OCI-LY1 (cell line): Measurements from ENCODE around the gene PRSS56.

Source experiments
- H2AFZ ChIP-seq: fragments of 200-600 bp; sonication (generic), shearing (Covaris generic); 2 replicates; pipeline ENCODE4 v1.6.0; 2014; ENCODE audit warnings: antibody characterized with exemption, mild to moderate bottlenecking, low read length
- H3F3A ChIP-seq: fragments of 200-600 bp; sonication (generic), shearing (Covaris generic); 2 replicates; pipeline ENCODE4 v1.6.0; 2014; ENCODE audit warnings: mild to moderate bottlenecking, antibody characterized with exemption, low read length, moderate library complexity; ENCODE audit not compliant: insufficient read depth
- H3K27ac ChIP-seq: fragments of 200-600 bp; sonication (generic); 2 replicates; pipeline ENCODE4 v1.5.1; 2014; ENCODE audit warnings: low read length, mixed run types, mild to moderate bottlenecking, low read depth; ENCODE audit not compliant: poor library complexity, severe bottlenecking
- H3K27me3 ChIP-seq: fragments of 200-600 bp; sonication (generic); 2 replicates; pipeline ENCODE4 v1.6.0; 2014; ENCODE audit warnings: antibody characterized with exemption, mild to moderate bottlenecking, low read length, moderate library complexity; ENCODE audit not compliant: insufficient read depth
- H3K36me3 ChIP-seq: fragments of 200-600 bp; sonication (generic); 2 replicates; pipeline ENCODE4 v1.6.1; 2014; ENCODE audit warnings: mild to moderate bottlenecking, antibody characterized with exemption, low read length, moderate library complexity, mixed read lengths; ENCODE audit not compliant: insufficient read depth
- H3K4me1 ChIP-seq: fragments of 200-600 bp; sonication (generic); 2 replicates; pipeline ENCODE4 v1.5.1; 2014; ENCODE audit warnings: mild to moderate bottlenecking, low read length, moderate library complexity; ENCODE audit not compliant: insufficient read depth, severe bottlenecking
- H3K4me2 ChIP-seq: fragments of 200-600 bp; sonication (generic), shearing (Covaris generic); 2 replicates; pipeline ENCODE4 v1.6.1; 2014; ENCODE audit warnings: low read length
- H3K4me3 ChIP-seq: fragments of 200-600 bp; sonication (generic); 2 replicates; pipeline ENCODE4 v1.5.1; 2014; ENCODE audit warnings: low read length, low read depth, mild to moderate bottlenecking, mixed read lengths; ENCODE audit not compliant: poor library complexity, severe bottlenecking
- H3K79me2 ChIP-seq: fragments of 200-600 bp; shearing (Covaris generic); 2 replicates; pipeline ENCODE4 v1.6.1; 2016; ENCODE audit warnings: mixed run types, low read length, mixed read lengths; ENCODE audit not compliant: insufficient read depth
- H3K9ac ChIP-seq: fragments of 200-600 bp; sonication (generic), shearing (Covaris generic); 2 replicates; pipeline ENCODE4 v1.6.1; 2014; ENCODE audit warnings: mild to moderate bottlenecking, low read length, mixed read lengths
- H3K9me2 ChIP-seq: fragments of 200-600 bp; sonication (generic), shearing (Covaris generic); 2 replicates; pipeline ENCODE4 v1.6.1; 2014; ENCODE audit warnings: low read depth, mild to moderate bottlenecking, low read length, mixed read lengths
- H3K9me3 ChIP-seq: fragments of 200-600 bp; shearing (Covaris generic); 2 replicates; pipeline ENCODE4 v1.6.1; 2014; ENCODE audit warnings: low read length, mixed read lengths
- H4K20me1 ChIP-seq: fragments of 200-600 bp; sonication (generic), shearing (Covaris generic); 2 replicates; pipeline ENCODE4 v1.6.0; 2016; ENCODE audit warnings: mild to moderate bottlenecking, low read length; ENCODE audit not compliant: insufficient read depth
- EZH2 ChIP-seq: fragments of 200-600 bp; sonication (generic), shearing (Covaris generic); IDR thresholded peaks from 2 replicates; pipeline ENCODE4 v1.8.0; 2017; ENCODE audit warnings: borderline replicate concordance, mixed run types, mild to moderate bottlenecking, antibody characterized with exemption, low read length, moderate library complexity, mixed read lengths
- TF ChIP-seq, protein P1 (sequence below): fragments of 200-600 bp; sonication (generic), shearing (Covaris generic); IDR thresholded peaks from 2 replicates; pipeline ENCODE4 v1.5.1; 2017; ENCODE audit warnings: mild to moderate bottlenecking, antibody characterized with exemption, low read length, moderate library complexity, mixed read lengths

Gene PRSS56

GRCh38 chr2:232533944-232534710, 13.9 kb downstream of the PRSS56 start:
- TF ChIP-seq, protein P1, sequence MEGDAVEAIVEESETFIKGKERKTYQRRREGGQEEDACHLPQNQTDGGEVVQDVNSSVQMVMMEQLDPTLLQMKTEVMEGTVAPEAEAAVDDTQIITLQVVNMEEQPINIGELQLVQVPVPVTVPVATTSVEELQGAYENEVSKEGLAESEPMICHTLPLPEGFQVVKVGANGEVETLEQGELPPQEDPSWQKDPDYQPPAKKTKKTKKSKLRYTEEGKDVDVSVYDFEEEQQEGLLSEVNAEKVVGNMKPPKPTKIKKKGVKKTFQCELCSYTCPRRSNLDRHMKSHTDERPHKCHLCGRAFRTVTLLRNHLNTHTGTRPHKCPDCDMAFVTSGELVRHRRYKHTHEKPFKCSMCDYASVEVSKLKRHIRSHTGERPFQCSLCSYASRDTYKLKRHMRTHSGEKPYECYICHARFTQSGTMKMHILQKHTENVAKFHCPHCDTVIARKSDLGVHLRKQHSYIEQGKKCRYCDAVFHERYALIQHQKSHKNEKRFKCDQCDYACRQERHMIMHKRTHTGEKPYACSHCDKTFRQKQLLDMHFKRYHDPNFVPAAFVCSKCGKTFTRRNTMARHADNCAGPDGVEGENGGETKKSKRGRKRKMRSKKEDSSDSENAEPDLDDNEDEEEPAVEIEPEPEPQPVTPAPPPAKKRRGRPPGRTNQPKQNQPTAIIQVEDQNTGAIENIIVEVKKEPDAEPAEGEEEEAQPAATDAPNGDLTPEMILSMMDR = no peak
- no peak for TF ChIP-seq EZH2
- Histone ChIP-seq H3K4me1 (peaks cover 8% of the 10 kb centered on the region), H3K4me3 (no peak overlapping the region), H3K79me2 (no peaks in the 10 kb centered on the region), H3K9me2 (no peaks in the 10 kb centered on the region), H3K36me3 (no peaks in the 10 kb centered on the region), H3F3A (no peaks in the 10 kb centered on the region), H3K9me3 (no peaks in the 10 kb centered on the region), H2AFZ (no peak overlapping the region), H3K9ac (no peak overlapping the region), H3K27ac (no peak overlapping the region), H4K20me1 (no peaks in the 10 kb centered on the region), H3K4me2 (no peak overlapping the region), H3K27me3 (peaks cover 15% of the 10 kb centered on the region; the same call in 1 of the 2 replicates)

DNA sequence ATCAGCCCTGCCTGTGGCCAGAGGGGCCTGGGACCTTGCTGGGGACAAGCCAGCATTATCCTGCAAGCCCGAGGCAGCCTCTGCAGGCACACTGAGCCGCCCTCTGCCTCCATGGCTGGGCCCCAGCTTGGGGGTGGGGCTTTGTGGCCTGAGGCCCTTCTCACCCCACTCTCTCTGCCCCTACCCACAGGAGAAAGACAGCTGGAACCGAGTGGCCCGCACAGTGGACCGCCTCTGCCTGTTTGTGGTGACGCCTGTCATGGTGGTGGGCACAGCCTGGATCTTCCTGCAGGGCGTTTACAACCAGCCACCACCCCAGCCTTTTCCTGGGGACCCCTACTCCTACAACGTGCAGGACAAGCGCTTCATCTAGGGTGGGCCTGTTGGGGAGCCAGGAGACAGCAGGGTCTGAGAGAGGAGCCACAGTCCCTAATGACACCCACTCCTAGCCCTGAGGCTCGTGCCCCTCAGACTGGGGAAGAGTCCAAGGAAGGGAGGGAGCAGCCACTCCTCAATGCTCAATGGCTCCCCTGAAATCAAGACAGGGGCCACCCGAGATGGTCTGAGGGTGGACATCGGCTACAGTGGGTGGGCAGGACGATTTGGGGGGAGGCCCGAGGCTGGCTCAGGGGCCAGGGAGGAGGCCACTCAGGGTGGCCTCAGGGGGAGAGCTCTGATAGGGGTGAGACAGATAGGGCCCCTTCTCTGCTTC, 14.9 kb downstream of the PRSS56 start:
- H3K9me3 ChIP-seq = no peaks in the 10 kb centered on the region
- TF ChIP-seq, protein P1 = no peak
- no peak for TF ChIP-seq EZH2
- no peak overlapping the region for H2AFZ ChIP-seq
- no peaks in the 10 kb centered on the region for H4K20me1 ChIP-seq
- H3K9ac ChIP-seq = no peak overlapping the region
- no peaks in the 10 kb centered on the region for H3F3A ChIP-seq
- H3K36me3 ChIP-seq = no peaks in the 10 kb centered on the region
- H3K9me2 ChIP-seq = no peaks in the 10 kb centered on the region
- no peaks in the 10 kb centered on the region for H3K79me2 ChIP-seq
- H3K4me3 ChIP-seq = no peak overlapping the region
- no peak overlapping the region for H3K4me2 ChIP-seq
- H3K4me1 ChIP-seq = peaks cover 8% of the 10 kb centered on the region
- no peak overlapping the region for H3K27ac ChIP-seq
- H3K27me3 ChIP-seq = peaks cover 15% of the 10 kb centered on the region; the same call in 1 of the 2 replicates

GRCh38 chr2:232535761-232536530, 15.8 kb downstream of the PRSS56 start:
- Histone ChIP-seq H3K27ac (no peak overlapping the region), H3K4me1 (peaks cover 8% of the 10 kb centered on the region), H3K9me2 (no peaks in the 10 kb centered on the region), H4K20me1 (no peaks in the 10 kb centered on the region), H3F3A (no peaks in the 10 kb centered on the region), H3K9ac (no peak overlapping the region), H3K4me3 (no peak overlapping the region), H3K79me2 (no peaks in the 10 kb centered on the region), H3K9me3 (no peaks in the 10 kb centered on the region), H2AFZ (no peak overlapping the region), H3K27me3 (peaks cover 9% of the 10 kb centered on the region; the same call in 1 of the 2 replicates), H3K36me3 (no peaks in the 10 kb centered on the region), H3K4me2 (no peak overlapping the region)
- TF ChIP-seq, protein P1 = no peak
- no peak for TF ChIP-seq EZH2
